Posterior vena cava (tissue), 2 donors: ENCODE measurements around the gene OTOF. TPM values are rescaled to one million over a fixed set of nuclear protein-coding genes. Genes with fewer than 3 reads are reported as not detected.

Experiments
- DNase-seq: peaks from one replicate; pipeline ENCODE4 v3.0.0-alpha.2; 2020; ENCODE audit warnings: low spot score
- intact Hi-C, 2 donors: fragments of 100-400 bp; cut with DNase I; formaldehyde crosslinking; loops; one replicate each; pipeline versions ENCODE4 v1.14.1 to v1.14.2; 2022 to 2023
- total RNA-seq, 2 donors: library from RNA; stranded (reverse); fragmentation: NEBNext Ultra II Directional; extraction: Animal tissue kit (Norgen Biotek cat#: 25700); gene quantifications; one replicate each; pipeline ENCODE4 v1.2.1, GENCODE V29; 2021
- donor health status: DM: yes; HTN: yes; CAD: no.
- donor health status: DM: yes; HTN: yes; CAD: no.

The OTOF gene
- total RNA-seq, 2 donors from 2014 or later: 0.29 to 0.32 TPM

DNA sequence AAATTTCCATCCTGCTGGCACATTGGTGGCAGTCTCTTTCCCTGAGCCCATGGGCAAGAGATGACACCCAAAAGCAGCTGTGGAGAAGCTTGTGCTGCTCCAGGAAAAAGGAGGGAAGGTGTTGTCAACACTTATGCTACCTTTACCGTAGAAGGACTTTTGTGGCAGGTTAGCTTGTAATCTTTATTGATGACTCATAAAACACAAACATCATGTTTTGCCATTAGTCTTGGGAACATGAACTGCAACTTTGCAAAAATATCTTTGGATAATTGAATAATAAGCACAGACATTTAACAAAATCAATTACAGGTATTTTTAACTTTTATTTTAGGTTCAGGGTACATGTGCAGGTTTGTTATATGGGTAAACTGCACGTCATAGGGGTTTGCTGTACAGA, 42.8 kb downstream of the OTOF start:
- DNase-seq: no peak
- intact Hi-C loops: no loop called here

DNA sequence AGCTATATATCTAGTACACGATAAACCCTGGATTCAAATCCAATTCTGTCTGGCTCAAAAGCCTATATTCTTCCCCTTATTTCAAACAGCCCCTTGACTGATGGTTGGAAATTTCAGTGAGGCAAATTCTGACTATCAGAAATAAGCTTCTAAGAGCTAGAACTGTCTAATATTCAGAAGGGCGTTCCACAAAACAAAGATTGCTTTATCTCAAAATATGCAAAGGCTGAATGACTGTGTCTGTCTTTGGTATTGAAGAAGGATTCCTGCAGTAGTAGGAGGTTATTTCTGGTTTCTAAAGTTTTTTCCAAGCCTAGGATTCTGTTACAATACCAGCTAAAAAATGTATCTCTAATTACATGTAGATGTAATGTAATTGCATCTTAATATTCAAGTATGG, 45.1 kb downstream of the OTOF start:
- intact Hi-C loops: no loop called here
- DNase-seq: no peak

DNA sequence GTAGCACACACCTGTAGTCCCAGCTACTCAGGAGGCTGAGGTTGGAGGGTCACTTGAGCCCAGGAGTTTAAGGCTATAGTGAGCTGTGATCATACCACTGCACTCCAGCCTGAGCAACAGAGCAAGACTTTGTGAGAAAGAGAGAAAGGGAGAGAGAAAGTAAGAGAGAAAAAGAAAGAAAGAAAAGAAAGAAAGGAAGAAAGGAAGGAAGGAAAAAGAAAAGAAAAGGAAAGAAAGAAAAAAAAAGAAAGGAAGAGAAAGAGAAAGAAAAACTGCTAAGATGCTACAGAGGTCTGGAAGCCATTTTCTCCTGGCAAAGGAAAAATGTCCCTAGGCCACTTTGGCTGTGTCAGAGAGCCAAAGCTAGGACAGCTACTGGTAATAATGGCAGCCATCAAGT, 45.6 kb downstream of the OTOF start:
- no peak for DNase-seq
- intact Hi-C loops: no loop called here

DNA sequence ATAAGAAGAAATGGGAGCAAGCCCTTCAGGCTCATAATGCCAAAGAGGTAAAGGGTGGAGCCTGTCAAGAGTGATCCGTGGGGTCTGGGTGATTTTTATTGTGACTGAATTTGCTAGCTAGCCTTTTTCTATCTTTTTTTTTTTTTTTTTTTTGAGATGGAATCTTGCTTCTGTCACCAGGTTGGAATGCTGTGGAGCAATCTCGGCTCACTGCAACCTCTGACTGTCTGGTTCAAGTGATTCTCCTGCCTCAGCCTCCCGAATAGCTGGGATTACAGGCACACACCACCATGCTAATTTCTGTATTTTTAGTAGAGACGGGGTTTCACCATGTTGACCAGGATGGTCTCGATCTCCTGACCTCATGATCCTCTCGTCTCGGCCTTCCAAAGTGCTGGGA, 47.1 kb downstream of the OTOF start:
- no peak for DNase-seq
- intact Hi-C loops: no loop called here

DNA sequence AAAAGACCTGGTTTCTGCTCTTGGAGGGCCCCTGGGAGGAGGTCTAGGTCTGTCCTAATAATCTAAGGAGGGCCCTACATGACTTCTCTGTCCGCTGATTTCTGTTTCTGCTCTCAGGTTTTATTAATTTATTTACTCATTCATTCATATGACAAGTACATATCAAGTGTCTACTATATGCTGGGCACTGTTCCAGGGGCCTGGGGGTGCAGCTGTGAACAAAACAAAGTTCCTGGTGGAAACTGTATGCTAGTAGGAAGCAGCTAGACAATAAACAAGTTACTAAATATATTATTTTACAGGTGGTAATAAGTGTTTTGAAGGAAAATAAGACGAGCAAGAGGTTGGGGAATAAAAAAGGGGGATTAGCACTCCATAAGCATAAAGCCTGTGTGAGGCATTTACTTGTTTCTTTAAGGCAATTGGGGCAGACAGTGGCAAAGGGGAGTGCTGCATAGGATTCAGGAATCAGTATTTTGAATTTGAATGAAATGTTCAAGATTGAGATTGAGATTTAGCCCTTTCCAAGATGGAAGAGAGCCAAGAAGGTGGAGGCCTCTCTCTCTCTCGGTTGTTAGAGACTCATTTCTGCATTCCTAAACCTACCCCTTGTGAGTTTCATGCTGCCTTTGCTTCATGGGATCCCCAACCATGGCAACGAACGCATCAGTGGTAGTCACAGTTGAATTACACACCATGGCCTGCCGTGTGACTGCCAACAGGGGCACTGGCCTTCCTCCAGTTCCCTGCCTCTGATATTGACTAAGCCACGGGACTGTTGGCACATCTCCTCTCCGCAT, 47.9 kb downstream of the OTOF start:
- no peak for DNase-seq
- intact Hi-C loops: no loop called here

DNA sequence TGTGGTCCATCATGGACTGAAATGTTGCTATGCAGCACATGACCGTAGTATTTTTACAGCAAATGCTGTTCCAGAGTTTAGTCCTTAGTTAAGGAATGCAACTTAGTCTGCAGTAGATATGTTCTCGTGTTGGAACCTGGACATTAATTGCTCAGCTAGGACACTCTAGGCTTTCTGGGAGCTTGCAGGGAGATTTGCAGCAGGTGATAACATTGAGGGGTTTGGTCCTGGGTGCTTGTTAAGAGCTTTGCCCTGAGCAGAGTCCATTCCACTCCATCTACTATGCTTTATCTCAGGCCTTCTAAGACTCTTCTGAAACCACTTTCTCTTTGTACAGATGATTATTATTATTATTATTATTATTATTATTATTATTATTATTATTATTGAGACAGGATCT, 49.1 kb downstream of the OTOF start:
- no peak for DNase-seq
- intact Hi-C loops: no loop called here

DNA sequence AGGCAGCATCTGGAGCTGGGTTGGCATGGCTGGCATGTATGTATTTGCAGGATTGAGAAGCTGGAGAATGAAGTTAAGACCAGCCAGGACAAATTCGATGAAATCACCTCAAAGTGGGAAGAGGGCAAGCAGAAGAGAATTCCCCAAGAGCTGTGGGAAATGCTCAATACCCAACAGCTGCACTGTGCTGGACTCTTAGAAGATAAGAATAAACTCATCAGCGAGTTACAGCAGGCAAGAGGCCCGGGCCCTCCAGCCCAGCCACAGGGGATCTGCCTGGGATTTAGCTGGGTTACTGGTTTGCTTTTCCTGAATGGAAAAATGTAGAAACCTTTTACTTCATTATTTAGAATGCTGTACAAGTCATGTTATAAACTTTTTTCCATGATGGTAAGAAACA, 53.7 kb downstream of the OTOF start:
- DNase-seq: no peak
- intact Hi-C loops: no loop called here

DNA sequence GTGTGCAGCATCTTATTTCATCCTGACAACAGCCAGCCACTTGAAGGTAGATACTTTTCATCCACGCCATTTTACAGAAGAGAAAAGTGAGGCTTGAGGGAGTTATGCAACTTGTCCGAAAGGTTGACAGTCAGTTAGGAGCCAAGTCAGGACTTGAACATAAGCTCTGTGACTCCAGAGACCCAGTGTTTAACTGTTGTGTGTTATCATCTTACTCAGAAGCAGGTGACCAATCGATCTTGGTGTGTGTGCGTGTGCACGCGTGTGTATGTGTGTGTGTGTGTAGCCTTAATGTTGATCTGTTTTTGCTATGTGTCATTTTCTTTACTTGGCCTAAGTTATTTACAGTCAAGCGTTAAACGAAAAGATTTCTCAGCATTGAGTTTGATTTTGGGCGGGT, 54.2 kb downstream of the OTOF start:
- intact Hi-C loops: no loop called here
- DNase-seq: no peak

DNA sequence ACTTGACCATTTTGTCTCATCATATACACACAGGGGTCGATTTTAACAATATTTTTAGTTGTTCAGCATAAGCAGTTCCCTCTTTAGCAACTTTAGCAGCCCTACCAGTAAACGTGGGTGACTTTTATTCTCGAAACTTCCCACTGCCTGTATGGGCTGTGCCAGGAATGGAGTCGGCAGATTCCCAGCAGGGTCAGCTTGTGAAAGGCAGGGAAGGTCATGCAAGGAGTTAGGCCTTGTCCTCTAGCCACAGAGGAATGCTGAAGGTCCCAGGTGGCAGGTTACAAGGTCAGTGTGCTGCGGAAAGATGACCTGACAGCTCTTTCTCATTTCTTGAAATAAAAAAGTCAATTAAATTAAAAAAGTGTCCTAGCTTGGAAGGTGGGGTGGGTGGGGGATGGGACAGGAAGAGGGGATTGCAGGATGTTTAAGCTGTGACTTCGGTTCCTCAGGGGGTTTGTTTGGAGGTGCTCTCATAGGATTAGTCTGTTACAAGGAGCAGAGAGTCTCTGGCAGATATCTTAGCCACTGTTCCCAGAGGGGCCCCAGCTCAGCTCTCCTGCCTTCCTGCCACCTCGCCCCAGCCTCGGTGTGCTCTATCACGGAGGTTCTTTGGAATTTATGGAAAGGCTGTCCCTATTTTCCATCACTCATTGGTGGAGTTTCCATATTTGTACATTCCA, 54.8 kb downstream of the OTOF start:
- DNase-seq: no peak
- intact Hi-C loops: no loop called here

DNA sequence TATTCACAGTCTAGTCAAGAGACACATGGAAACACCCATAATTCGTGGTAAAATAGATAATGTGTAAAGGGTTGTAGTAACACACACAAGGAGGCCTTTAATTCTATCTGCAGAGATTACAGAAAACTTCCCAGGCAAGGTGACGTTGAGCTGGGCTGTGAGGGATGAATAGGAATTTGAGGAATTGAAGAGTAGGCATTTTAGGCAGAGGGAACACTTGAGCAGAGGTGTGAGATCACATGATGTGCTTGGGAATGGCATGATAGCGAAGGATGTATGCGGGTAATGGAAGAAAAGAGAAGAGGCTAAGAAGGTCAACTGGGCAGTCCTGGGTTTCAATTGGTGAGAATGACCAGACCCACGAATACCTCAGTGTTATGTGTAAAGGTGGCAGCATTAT, 56.0 kb downstream of the OTOF start:
- intact Hi-C loops: no loop called here
- no peak for DNase-seq

DNA sequence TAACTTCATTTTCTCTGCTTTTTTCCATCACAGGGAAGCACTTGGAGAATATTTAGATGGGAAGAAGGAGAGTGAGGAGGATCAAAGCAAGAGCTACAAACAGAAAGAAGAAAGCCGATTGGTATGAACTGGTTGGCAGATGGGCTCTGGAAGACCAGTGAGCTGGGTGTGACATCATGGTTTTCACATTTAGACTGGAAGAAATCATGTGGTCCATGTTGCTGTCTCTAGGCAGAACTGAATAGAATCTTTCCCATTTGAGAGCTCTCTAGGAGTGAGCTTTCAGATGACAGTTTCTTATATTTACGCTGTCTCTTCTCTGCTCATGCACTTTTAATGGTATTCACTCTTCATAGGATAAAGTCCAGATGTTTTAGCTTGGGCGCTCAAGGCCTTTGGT, 63.6 kb downstream of the OTOF start:
- intact Hi-C loops: no loop called here
- no peak for DNase-seq

DNA sequence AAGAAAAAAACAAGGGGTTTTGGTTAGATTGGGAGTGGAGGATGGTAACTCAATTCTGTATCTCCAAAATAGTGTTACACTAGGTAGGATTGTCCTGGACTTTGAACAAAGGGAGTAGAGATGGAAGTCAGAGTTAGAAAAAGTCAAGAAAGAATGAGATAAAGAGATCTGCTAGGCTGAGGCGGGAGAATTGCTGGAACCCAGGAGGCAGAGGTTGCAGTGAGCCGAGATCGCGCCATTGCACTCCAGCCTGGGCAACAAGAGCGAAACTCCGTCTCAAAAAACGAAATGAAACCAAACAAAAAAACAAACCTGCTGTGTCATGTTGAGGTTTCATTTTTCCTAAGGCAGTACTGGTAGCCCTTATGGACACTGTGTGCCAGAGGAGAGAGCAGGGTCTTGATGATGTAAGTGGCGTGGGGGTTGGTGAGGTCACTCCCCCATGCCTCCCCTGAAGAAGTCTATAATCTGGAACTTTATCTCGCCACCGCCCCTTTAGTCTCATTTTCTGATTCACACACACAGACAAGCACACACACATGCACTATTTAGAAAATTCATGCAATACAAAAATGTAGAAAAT, 65.7 kb downstream of the OTOF start:
- intact Hi-C loops: no loop called here
- DNase-seq: no peak

DNA sequence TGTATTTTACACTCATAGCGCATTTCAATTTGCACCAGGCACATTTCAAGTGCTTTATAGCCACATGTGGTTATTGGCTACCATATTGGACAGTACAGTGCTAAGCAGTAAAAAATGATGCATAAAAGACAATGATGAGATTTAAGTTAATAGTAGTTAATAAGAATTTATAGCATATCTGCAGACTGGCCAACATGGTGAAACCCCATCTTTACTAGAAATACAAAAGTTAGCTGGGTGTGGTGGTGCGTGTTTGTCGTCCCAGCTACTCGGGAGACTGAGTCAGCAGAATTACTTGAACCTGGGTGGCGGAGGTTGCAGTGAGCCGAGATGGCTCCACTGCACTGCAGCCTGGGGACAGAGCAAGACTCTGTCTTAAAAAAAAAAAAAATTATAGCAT, 66.5 kb downstream of the OTOF start:
- DNase-seq: no peak
- intact Hi-C loops: no loop called here

DNA sequence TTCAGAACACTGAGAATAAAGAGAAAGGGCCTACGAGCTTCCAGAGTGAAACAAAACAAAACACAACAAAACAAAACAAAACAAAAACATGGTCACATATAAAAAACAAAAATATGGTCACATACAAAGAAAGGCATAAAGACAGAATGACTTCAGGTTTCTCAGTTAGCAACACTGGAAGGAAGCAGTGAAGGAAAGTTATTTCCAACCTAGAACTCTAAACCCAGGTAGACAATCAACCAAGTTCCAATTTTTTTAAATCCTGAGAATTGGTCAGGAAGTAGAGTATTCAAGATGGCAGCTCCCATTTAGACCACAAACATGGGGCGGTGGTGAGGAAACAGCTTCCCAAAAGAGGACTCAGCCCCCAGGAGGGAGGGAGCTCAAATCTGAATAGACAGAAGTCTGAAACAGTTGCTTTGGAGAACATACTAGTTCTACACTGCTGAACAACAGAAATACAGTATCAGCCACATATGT, 67.1 kb downstream of the OTOF start:
- DNase-seq: no peak
- intact Hi-C loops: no loop called here

DNA sequence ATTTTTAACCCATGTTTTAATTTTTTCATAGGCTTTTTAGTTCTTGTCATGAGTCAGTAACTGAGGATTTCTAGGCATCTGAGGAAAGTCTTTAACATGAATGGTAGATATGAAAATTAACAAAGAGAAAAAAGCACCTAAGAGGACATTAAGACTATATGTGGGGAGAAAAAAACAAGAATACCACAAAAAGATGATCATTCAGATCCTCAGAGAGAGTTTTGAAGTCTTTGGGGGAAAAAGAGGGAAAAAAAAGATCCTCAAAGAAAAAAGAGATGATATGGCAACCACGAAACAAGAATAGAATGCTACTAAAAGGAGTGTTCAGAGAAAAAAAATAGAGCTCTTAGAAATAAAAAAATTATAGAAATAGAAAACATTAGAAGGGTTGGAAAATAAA, 68.1 kb downstream of the OTOF start:
- no peak for DNase-seq
- intact Hi-C loops: no loop called here

DNA sequence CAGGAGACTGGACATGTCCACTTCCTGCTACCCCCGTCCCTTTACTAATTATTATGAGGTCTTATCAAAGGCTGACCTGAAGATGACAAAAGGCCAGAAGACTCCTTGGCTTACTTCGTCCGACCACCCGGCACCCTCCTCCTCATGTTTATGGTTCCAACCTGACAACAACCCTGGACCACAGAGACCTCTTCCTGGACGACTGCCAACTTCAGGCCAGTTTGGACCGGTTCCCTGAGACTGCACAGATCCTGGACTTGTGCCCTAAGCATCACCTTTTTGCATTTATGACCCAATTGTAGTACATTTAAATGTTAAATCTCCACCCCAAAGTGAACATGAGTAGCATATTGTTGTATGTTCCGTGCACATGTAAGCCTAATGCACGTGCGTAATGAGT, 70.4 kb downstream of the OTOF start:
- intact Hi-C loops: no loop called here
- DNase-seq: no peak

Other genes starting within 250 kb of the OTOF start
- 100 to 1,000 TPM; 104 to 113 TPM for gene HADHA, start 233.5 kb downstream of the OTOF start, total RNA-seq
- gene HADHB, start 233.2 kb downstream of the OTOF start, total RNA-seq: 100 to 1,000 TPM in 1 of 2 donors, 10 to 100 TPM in 1; 87.6 to 125 TPM
- gene SELENOI, start 132.0 kb downstream of the OTOF start, total RNA-seq: 10 to 100 TPM; 12.2 to 14.6 TPM
- not detected for gene ADGRF3, start 131.3 kb downstream of the OTOF start, total RNA-seq
- gene DRC1, start 76.2 kb downstream of the OTOF start, total RNA-seq: not detected
- not detected for gene CIB4, start 163.2 kb upstream of the OTOF start, total RNA-seq
- gene KCNK3, start 214.6 kb upstream of the OTOF start, total RNA-seq: 10 to 100 TPM; 13.1 to 24.4 TPM